Skeletal muscle cell (primary cell): ENCODE data around the gene CLEC1B.
"Not testable (repeated sequence)": the region's sequence is repeated elsewhere in the genome, so short reads cannot be mapped to it uniquely, and the experiment has no call there.

Experiments
- DNase-seq: peaks from one replicate; pipeline ENCODE4 v3.0.0-alpha.2; 2010; ENCODE audit warnings: low read depth
- H3K4me3 ChIP-seq: 2 replicates; pipeline ENCODE4 v1.5.1; 2011; ENCODE audit warnings: low read depth, mild to moderate bottlenecking, control low read depth, low read length, moderate library complexity

CLEC1B gene

DNA sequence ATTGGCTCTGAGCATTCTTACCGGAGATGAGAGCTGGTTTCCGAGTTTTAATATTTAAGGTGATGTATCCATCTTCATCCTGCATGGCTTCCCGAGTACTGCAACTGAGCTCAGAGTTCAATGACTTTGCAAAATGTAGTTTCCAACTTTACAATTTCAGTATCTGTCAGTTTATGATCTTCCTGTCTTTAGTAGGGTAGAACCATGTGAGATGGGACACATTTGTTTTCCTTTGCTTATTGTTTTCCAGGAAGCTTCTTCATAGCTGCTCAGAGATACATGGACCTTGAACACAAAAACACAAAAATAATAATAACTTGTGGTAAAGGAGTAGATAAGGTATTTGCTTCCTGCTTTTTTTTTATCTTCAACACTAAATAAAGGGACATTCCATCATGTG lies at the start of gene CLEC1B:
TSS of gene CLEC1B (minus strand) at position 106 of the 400 bp plus-strand sequence. CDS start at position 85, 21 bp downstream.
- DNase-seq = no peak
- no peak within 1 kb of the TSS for H3K4me3 ChIP-seq

DNA sequence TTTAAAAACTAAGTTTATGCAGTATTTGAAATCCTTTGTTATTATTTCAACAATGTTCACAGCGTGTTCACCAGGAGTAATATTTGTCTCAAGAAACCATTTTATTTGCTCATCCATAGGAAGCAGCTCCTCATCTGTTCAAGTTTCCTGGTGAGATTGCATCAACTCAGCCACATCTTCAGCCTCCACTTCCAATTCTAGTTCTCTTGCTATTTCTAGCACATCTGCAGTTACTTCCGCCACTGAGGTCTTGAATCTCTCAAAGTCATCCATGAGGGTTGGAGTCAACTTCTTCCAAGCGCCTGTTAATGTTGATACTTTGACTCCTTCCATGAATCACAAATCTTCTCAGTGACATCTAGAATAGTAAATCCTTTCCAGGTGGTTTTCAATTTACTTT lies 49.6 kb upstream of the CLEC1B start:
- H3K4me3 ChIP-seq = no peak overlapping the region
- no peak for DNase-seq

DNA sequence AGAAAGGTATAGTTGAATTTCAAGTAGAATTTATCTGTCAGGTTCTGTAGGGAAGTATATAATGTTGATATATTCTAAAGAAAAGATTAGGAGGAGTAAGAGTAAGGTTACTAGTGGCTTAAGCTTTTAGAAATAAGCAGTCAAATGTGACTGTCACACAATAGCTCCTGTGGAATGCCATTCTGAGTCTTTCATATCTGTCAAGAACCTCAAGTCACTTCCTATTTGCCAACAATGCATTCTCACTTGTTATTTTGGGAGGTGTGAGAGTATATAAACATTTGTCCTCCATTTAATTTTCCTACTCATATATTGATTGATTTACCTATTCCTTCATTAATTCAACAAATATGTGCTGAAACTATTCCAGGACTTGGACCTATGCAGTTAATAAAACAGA lies 43.2 kb upstream of the CLEC1B start:
- H3K4me3 ChIP-seq = no peak overlapping the region
- no peak for DNase-seq

DNA sequence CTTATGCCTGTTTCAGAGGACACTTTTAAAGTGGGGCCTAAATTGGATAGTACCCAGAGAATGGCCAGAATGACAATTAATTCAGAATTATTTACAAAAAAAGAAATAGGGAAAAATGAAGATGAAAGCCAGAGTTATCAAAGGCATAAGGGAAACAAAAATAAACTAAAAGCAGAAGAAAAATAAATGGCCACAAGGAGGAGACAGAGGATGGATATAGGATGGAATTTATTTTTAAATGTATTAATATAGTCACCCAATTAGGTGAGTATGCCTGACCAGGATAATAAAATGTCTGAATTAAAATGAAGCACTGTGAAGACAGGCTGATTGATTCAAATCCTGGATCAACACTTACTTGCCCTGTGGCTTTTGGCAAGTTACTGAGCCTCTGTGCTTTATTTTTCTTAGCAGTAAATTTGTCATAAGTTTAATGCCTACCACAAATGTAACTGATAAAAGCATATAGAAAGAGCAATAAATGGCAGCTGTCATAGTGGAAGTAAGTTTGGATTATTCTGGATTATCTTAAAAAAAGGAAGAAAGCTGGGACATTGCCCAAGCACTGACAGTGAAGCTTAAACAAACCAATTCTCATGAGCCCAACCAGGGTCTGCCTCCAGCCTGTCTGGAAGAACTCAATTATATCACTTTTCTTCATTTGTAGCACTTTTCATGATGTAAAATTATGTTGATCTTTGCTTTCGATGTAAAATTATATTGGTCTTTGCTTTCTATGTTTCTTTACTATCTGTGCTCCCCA lies 35.0 kb upstream of the CLEC1B start:
- no peak overlapping the region for H3K4me3 ChIP-seq
- DNase-seq = no peak

DNA sequence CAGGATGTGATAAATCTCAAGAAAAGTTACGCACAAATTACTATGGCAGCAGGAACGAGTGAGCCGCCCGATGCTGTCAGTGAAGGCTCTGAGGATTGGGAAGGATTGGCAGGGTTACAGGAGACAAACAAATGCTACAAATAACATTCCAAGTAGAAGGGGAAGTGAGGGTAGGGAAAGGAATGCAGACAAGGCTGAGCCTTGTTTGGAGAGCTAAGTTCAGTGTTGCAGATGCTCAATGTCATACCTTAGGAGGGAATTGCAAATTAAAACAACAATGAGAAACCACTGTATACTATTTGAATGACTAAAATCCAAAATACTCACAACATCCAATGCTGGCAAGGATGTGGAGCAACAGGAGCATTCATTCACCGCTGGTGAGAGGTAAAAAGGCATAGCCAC lies 32.9 kb upstream of the CLEC1B start:
- no peak overlapping the region for H3K4me3 ChIP-seq
- peak; percentile 45 for DNase-seq

DNA sequence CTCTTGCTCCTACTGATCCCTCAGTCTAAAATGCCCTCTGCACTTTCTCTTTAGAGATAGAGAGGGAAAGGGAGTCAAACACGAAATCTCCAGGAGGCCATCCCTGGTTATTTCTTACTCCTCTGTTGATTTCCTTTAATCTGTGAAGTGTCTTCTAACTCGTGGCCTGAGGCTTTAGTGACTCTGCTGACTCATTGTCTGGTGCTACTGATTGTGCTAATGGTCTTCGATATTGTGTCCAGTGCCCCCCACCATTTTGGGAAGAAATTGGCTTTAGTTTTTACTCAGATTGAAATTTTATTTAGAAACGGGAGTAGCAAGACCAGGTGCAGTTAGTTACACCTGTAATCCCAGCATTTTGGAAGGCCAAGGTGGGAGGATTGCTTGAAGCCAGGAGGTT lies 32.4 kb upstream of the CLEC1B start:
- no peak overlapping the region for H3K4me3 ChIP-seq
- no peak for DNase-seq

DNA sequence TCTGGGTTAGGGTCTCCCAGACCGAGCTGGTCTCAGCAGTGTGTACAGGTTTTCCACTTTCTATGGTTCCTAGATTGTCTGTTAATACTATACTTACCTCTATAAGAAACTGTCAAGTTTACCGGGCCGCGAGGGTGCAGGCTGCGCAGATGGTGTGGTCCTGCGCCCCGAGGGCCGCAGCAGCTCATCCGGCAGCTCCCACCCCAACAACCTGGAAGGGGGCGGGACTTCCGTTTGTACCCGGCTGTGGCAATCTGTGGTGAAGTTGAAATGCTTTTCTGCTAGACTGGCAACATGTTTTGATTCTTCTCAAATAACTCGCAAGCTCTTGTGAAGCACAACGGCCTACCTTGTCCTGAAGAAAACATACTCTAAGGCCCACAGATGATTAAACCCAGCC lies 31.5 kb upstream of the CLEC1B start, which contains the start of gene CLEC9A:
TSS of gene CLEC9A (plus strand) at position 237 of the 400 bp plus-strand sequence. CDS start 22,006 bp downstream, outside the sequence.
- no peak within 1 kb of the TSS for H3K4me3 ChIP-seq
- no peak for DNase-seq

DNA sequence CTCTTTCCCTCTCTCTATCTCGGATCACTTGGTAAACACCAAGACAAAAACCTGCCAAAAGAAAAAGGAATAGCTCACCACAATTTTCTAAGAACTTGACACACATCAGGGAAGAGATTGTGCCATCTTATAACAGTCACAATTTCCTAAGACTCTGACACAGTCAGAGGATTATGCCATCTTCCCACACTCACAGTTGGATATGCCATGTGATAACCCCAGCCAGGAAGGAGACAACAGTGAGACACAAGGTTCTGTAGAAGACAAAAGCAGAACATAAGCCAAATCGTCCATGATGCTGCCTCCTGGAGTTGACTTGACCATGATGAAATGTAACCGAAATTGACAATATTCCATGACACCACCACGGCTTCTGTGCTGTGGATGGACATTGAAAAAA lies 28.8 kb upstream of the CLEC1B start:
- peak; percentile 4 for DNase-seq
- H3K4me3 ChIP-seq = no peak overlapping the region

DNA sequence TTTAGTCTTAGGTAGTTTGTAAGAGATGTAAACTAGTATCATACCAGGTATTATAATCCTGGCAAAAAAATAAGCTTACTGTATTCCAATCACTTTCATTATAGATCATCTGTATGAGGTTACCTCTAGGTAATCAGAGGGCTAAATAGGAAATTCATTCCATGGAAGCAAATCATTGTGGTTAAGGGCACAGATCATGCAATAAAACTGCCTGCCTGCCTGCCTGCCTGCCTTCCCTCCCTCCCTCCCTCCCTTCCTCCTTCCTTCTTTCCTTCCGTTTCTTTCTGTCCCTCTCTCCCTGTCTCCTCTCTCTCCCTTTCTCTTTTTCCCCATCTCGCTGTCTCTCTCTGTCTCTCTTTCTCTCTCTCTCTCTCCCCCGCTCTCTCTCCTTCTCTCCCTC lies 28.4 kb upstream of the CLEC1B start:
- no peak overlapping the region for H3K4me3 ChIP-seq
- no peak for DNase-seq

DNA sequence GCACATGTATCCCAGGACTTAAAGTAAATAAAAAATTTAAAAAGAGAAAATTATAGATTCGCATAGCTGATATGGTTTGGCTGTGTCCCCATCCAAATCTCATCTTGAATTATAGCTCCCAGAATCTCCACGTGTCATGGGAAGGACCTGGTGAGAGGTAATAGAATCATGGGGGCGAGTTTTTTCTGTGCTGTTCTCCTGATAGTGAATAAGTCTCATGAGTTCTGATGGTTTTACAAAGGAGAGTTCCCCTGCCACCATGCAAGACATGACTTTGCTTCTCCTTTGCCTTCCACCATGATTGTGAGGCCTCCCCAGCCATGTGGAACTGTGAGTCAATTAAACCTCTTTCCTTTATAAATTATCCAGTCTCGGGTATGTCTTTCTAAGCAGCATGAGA lies 27.7 kb upstream of the CLEC1B start:
- H3K4me3 ChIP-seq, DNase-seq: not testable (repeated sequence)

DNA sequence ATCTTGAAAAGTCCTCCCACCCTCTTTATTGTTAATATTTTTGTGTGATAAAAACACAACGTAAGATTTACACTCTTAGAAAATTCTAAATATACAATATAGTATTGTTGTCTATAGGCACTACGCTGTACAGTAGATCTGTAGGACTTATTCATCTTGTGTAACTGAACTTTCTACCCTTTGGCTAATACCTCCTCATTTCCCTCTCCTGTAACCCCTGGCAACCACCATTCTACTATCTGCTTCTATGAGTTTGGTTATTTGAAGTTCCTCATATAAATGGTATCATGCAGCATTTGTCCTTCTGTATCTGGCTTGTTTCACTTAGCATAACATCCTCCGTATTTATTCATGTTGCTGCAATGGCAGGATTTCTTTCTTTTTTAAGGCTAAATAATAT lies 26.3 kb upstream of the CLEC1B start:
- DNase-seq = no peak
- H3K4me3 ChIP-seq = no peak overlapping the region

DNA sequence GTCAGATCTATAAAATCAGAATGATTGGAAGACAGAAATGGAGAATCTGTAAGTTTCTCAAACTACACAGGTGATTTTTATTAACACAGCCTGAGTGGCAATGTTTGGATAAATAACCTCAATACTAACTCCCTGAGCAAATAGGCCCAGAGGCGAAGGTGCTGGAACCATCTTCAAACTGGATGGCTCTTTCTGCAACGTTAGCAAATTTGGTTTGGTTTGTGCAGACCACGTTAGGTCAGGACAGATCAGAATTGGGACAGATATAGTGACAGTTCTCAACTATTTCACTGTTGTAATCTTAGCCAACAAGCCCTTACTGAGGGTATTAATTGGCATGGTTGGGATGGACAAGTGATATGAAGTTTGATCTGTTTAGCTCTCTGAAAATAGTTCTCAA lies 22.4 kb upstream of the CLEC1B start:
- no peak for DNase-seq
- H3K4me3 ChIP-seq = no peak overlapping the region

DNA sequence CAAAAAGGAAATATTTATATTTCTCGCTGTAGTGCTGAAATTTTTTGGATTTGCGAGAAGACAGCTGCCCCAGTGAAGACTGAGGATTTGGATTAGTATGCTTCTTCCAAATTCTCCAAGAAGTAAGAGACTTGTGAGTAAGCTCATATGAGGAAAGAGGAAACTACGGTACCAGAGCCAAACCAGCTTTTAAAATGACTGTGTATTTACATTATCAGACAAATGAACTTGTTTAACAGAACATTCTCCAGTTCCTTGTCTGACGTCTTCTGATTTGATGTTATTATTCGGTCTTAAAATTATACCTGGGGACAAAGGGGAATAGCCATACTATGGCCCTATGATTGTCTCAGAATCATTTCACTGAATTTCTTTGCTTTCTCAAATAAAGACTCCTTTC lies 19.5 kb upstream of the CLEC1B start:
- no peak overlapping the region for H3K4me3 ChIP-seq
- DNase-seq = no peak

DNA sequence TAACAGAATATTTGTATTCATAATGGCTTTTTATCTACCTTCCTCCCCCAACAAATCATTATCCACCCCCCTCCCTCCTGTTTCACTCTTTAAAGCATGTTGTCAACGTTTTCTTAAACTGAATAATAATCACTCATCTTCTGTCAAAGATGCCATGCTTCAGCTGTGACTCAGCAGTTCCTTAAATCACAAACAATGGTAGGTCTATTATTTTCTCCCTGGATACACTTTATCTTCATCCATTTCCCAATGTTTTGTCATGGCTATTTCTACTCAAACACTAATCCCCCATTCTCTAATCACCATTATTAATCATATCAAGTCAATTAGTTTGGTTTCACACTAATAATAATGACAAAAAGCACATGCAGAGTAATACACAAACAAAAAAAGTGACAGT lies 18.0 kb upstream of the CLEC1B start:
- DNase-seq = peak; percentile 4
- no peak overlapping the region for H3K4me3 ChIP-seq

DNA sequence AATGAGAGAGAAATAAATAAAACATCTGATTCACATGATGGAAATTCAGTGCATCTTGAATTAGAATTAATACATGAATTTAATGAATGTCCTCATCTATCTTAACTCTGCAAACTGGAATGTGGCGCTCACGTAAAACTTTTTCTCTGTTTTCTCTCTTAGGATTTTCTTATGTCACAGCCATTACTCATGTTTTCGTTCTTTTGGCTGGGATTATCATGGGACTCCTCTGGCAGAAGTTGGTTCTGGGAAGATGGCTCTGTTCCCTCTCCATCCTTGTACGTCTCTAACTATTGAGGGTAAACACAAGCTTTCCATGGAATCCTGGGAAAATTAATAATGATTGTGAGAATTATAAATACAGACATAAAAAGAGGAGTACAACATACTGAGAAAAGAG lies 16.5 kb upstream of the CLEC1B start:
- DNase-seq = no peak
- H3K4me3 ChIP-seq = no peak overlapping the region

DNA sequence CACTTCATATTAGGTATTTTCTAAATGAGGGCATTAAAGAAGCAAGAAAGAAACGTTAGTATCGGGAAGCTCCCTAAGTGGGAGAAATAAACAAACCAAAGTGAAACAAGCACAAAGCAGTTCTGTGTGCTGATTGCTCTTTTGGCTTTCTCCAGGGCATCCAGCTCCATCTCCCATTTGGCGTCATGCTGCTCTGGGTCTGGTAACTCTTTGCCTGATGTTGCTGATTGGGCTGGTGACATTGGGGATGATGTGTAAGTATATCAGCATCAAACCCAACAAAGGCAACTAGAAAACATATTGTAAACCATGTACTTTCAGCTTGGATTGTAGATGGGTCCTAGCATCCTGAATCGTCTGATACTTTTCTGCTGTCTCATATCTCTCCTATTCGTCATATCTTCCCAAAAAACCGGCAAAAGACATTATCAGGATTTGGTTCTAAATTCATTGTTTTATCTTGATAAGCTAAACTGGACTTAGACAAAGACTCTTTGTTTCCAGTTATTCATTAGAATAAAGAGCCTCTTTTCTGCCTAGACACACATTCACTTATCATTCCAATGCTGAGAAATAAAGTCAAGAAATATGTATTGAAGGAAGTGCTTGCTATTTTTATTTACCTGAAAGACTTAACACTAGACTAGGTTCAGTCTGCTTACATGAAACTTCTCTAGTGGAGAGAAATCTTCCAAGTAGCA lies 13.9 kb upstream of the CLEC1B start:
- DNase-seq = no peak
- H3K4me3 ChIP-seq = no peak overlapping the region

DNA sequence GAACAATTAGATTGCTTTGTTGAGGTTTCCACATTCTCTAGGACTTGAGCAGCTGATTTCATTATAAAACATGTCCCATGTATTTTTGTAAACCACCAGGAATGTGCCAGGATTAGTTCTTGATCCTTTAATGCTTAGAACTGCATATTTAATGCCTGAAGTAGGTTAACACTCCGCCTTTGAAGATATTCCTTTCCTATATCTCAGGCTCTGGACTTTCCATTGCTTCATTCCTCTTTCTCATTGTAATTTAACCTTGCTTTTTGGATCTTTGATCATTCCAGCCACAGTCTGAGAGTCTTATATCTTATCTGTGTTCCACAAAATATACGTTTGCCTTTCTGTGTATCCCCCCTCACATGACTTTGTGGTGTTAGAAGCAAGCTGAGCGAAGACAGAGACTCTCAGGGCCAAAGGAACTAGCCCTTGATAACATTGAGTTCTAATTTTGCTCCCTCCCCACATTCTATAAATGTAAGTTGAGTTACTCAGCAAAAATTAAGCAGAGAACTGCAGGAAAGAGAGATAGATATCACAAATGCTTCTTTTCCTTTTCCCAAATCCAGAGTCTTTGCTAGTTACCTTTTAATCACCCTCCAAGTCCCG lies 2.4 kb upstream of the CLEC1B start:
- H3K4me3 ChIP-seq = no peak overlapping the region
- DNase-seq = no peak

DNA sequence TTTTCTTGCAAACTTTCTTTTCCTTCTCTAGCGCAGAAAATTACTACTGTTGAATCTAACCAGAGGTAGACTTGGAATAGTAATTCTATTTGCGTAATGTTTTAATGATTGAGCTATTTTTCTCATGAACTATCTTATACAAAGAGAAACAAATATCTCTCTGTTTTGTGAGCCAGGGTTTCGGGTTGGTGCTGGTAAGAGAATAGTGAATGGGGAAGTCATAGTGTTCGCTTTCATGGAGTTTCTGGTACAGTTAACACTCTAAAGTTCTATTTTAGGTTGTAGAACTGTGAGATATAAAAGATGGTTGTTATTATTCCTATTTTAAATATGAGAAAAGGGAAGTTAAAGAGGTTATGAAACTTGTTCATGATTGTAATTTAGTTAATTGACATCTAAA lies 6.6 kb downstream of the CLEC1B start:
- DNase-seq = no peak
- no peak overlapping the region for H3K4me3 ChIP-seq

DNA sequence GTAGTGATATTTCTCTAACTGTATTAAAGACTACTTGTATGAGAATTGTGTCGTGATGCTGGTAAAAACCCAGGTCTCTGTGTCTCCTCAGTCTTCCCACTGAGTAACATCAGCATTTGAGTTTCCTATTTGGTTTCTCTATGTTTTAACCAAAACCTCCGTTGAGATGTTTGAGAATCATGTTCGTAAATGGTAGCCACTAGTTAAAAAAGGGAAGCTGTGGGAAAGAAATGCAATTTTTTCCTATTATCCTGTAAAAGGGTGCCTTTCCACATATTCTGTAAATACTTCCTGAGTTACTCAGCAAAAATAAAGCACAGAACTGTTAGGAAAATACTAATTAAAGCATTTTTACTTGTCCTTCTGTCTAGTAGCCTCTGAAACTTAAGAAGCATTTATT lies 7.0 kb downstream of the CLEC1B start:
- H3K4me3 ChIP-seq = no peak overlapping the region
- DNase-seq = no peak

DNA sequence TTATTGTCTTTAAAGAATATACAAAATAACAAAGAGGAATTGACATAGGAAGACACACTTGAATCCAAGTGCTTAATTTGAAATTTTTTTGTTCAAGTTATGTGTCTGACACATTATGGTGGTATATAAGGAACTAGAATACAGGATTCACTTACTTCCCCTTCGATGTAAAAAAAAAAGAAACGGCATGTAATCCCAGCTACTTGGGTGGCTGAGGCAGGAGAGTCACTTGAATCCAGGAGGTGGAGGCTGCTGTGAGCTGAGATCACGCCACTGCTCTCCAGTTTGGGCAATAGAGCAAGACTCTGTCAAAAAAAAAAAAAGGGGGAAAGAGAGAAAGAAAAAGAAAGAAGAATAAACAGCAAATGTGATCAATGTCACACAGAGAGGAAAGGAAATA lies 18.8 kb downstream of the CLEC1B start:
- no peak for DNase-seq
- H3K4me3 ChIP-seq = no peak overlapping the region

DNA sequence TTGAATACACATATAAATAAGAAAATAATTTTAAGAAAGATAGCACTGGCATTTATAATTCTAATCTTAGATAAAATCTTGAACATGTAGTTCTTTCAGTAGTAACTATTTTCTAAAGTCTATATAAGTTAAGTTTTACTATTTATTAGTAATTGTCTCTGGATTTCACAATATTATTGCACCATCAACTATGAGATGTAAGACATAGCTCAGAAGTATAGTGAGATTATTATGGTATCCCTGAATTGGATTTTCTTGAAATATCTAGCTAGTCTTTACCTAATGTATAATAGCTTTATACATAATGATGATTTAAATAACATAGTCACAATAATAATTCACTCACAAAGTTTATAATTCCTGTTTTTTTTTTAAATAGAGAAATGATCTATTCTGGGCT lies 21.0 kb downstream of the CLEC1B start:
- H3K4me3 ChIP-seq = no peak overlapping the region
- no peak for DNase-seq
